GM12878 (cell line): Measurements from ENCODE around the gene PLAGL2. TPM values are rescaled to one million over a fixed set of nuclear protein-coding genes. Genes with fewer than 3 reads are reported as not detected.

Experiments
- ATAC-seq: fragments of 200-7000 bp; cut with Tn5 transposase; 3 replicates; pipeline ENCODE4 v1.9.1; 2020; ENCODE audit warnings: mild to moderate bottlenecking, moderate library complexity
- BruUV-seq: library from RNA; stranded (reverse); fragments of 400-500 nt; replicated peaks from 2 replicates; lab custom pipeline; 2021; lab: Mats Ljungman, UMichigan
- CTCF ChIA-PET: fragments of 300-600 bp; sonication (Branson Sonifier 250); formaldehyde crosslinking; extraction: SDS; loops from one replicate; lab custom pipeline; 2021; ENCODE audit warnings: inconsistent platforms; lab: Yijun Ruan, JAX
- POLR2A ChIA-PET: fragments of 350-600 bp; formaldehyde crosslinking; extraction: SDS; loops from one replicate; lab custom pipeline; 2021; ENCODE audit warnings: inconsistent platforms; lab: Charles Lee
- RAD21 ChIA-PET: fragments of 300-600 bp; sonication (Branson Sonifier 250); formaldehyde crosslinking; loops from one replicate; lab custom pipeline; 2023; ENCODE audit warnings: antibody characterized with exemption; ENCODE audit not compliant: unreplicated experiment; lab: Charles Lee
- SMC1A ChIA-PET: fragments of 300-600 bp; sonication (Branson Sonifier 250); formaldehyde crosslinking; loops from one replicate; lab custom pipeline; 2023; ENCODE audit not compliant: unreplicated experiment, uncharacterized antibody; lab: Charles Lee
- DNase-seq: peaks from one replicate; pipeline ENCODE4 v3.0.0-alpha.2; 2011; ENCODE audit warnings: low read depth, low spot score
- FAIRE-seq: peaks from 3 replicates; lab custom pipeline; 2011; peaks lifted over from hg19 to GRCh38; lab: Jason Lieb, UNC
- H2AFZ ChIP-seq: 2 replicates; pipeline ENCODE4 v1.6.0; 2011; ENCODE audit warnings: low read depth, low read length, control low read depth; ENCODE audit not compliant: control insufficient read depth
- H3K27ac ChIP-seq: 2 replicates; pipeline ENCODE4 v1.5.1; 2011; ENCODE audit warnings: control low read depth; ENCODE audit not compliant: control insufficient read depth, insufficient read depth
- H3K27me3 ChIP-seq, 2 experiments: replicated peaks in 1 of 2; 2 replicates each; pipeline versions ENCODE4 v1.6.0 to v1.6.1; 2011; ENCODE audit warnings: low read length in 1 of 2; ENCODE audit not compliant: control insufficient read depth in 2 of 2, insufficient read depth in 2 of 2
- H3K36me3 ChIP-seq, 2 experiments: 2 replicates each; pipeline ENCODE4 v1.5.1; 2011; ENCODE audit warnings: low read length in 1 of 2; ENCODE audit not compliant: control insufficient read depth in 2 of 2, insufficient read depth in 2 of 2
- H3K4me1 ChIP-seq: 2 replicates; pipeline ENCODE4 v1.6.1; 2011; ENCODE audit warnings: mild to moderate bottlenecking, low read length, moderate library complexity, mixed read lengths; ENCODE audit not compliant: control insufficient read depth, insufficient read depth
- H3K4me2 ChIP-seq: 2 replicates; pipeline ENCODE4 v1.6.0; 2011; ENCODE audit warnings: control low read depth; ENCODE audit not compliant: control insufficient read depth, insufficient read depth
- H3K4me3 ChIP-seq: fragments of 200-600 bp; sonication (generic); 2 replicates; pipeline ENCODE4 v1.5.1; 2016
- H3K79me2 ChIP-seq: 2 replicates; pipeline ENCODE4 v1.6.0; 2011; ENCODE audit warnings: low read length; ENCODE audit not compliant: control insufficient read depth, insufficient read depth
- H3K9ac ChIP-seq: 2 replicates; pipeline ENCODE4 v1.8.0; 2011; ENCODE audit warnings: low read length, control low read depth, mixed read lengths; ENCODE audit not compliant: control insufficient read depth, insufficient read depth
- H3K9me3 ChIP-seq: replicated peaks from 3 replicates; pipeline ENCODE4 v1.5.1; 2011; ENCODE audit warnings: mild to moderate bottlenecking, low read length; ENCODE audit not compliant: control insufficient read depth, insufficient read depth
- H4K20me1 ChIP-seq: 2 replicates; pipeline ENCODE4 v1.6.0; 2011; ENCODE audit not compliant: control insufficient read depth, insufficient read depth
- ASH2L ChIP-seq: fragments of 300-600, 200-600 bp; sonication (generic); IDR thresholded peaks from 2 replicates; pipeline ENCODE4 v1.6.1; 2017; ENCODE audit warnings: low read depth, mild to moderate bottlenecking, borderline replicate concordance
- BMI1 ChIP-seq: fragments of 450-650 bp; IDR thresholded peaks from 2 replicates; pipeline ENCODE4 v1.6.1; 2016; ENCODE audit warnings: mild to moderate bottlenecking, moderate library complexity, borderline replicate concordance
- CHD2 ChIP-seq: IDR thresholded peaks from 2 replicates; pipeline ENCODE4 v1.6.1; 2011; ENCODE audit warnings: low read depth, low read length, improper control_type of control experiment, borderline replicate concordance
- ESRRA ChIP-seq: IDR thresholded peaks from 2 replicates; pipeline ENCODE4 v1.6.1; 2012; ENCODE audit warnings: mild to moderate bottlenecking, low read length, improper control_type of control experiment
- GABPA ChIP-seq: IDR thresholded peaks from 2 replicates; pipeline ENCODE4 v1.6.1; 2014; ENCODE audit warnings: antibody characterized with exemption, low read depth, mild to moderate bottlenecking, inconsistent platforms
- MTA3 ChIP-seq: IDR thresholded peaks from 2 replicates; pipeline ENCODE4 v1.6.1; 2012; ENCODE audit warnings: low read length, inconsistent platforms, borderline replicate concordance
- POU2F2 ChIP-seq: IDR thresholded peaks from 3 replicates; pipeline ENCODE4 v1.6.1; 2011; ENCODE audit warnings: low read depth, mild to moderate bottlenecking, low read length, borderline replicate concordance
- RELA ChIP-seq: fragments of 450-650 bp; IDR thresholded peaks from 2 replicates; pipeline ENCODE4 v1.8.0; 2014; ENCODE audit warnings: borderline replicate concordance; ENCODE audit not compliant: partially characterized antibody
- SPI1 ChIP-seq: IDR thresholded peaks from 2 replicates; pipeline ENCODE4 v1.6.1; 2011; ENCODE audit warnings: low read depth, mild to moderate bottlenecking, low read length, moderate library complexity, borderline replicate concordance; ENCODE audit not compliant: insufficient read depth
- TBL1XR1 ChIP-seq: IDR thresholded peaks from 2 replicates; pipeline ENCODE4 v1.6.1; 2012; ENCODE audit warnings: low read depth, low read length, improper control_type of control experiment
- ZBED1 ChIP-seq: IDR thresholded peaks from 2 replicates; pipeline ENCODE4 v1.6.1; 2016; ENCODE audit warnings: borderline replicate concordance
- ZNF24 ChIP-seq: fragments of 450-650 bp; IDR thresholded peaks from 2 replicates; pipeline ENCODE4 v1.6.1; 2017; ENCODE audit warnings: antibody characterized with exemption, mild to moderate bottlenecking
- ZSCAN29 ChIP-seq: fragments of 450-650 bp; IDR thresholded peaks from 2 replicates; pipeline ENCODE4 v1.6.1; 2017; ENCODE audit warnings: mild to moderate bottlenecking, moderate library complexity
- WGBS: methylation state at CpG from one replicate; pipeline ENCODE4 v1.1.6; 2016; ENCODE audit warnings: low lambda C conversion rate; ENCODE audit not compliant: insufficient replicate concordance, insufficient coverage; ENCODE audit errors: missing lambda C conversion rate; 5-methylcytosine and 5-hydroxymethylcytosine counted together
- in situ Hi-C: fragments of 300-500 bp; cut with MboI; formaldehyde crosslinking; loops from 9 replicates; pipeline ENCODE4 v1.14.3; 2018; ENCODE audit warnings: mixed read lengths
- intact Hi-C: fragments of 100-400 bp; cut with micrococcal nuclease; formaldehyde crosslinking; loops from one replicate; pipeline ENCODE4 v1.14.2; 2022; ENCODE audit not compliant: unreplicated experiment
- polyA plus RNA-seq, 11 experiments: library from polyadenylated mRNA; depleted of rRNA in 4 of 11; unstranded in 6 of 11; stranded (reverse) in 5 of 11; fragments of >200 nt; fragmentation: Nextera tagmentation in 4 of 11; fragmentation: Illumina TruSeq in 1 of 11; extraction: Ambion mirVana in 4 of 11; extraction: Trizol in 1 of 11; gene quantifications; 1 replicate in 1 of 11; 2 replicates in 10 of 11; pipeline versions ENCODE4 v1.2.1 to v1.2.3, GENCODE V29; 2011 to 2016; ENCODE audit warnings: inconsistent platforms in 2 of 11, missing spikeins in 2 of 11, low read depth in 1 of 11
- total RNA-seq, 4 experiments: library from RNA; depleted of rRNA in 3 of 4; stranded (reverse); fragments of >200 nt in 3 of 4; fragmentation: Illumina TruSeq in 1 of 4; extraction: Trizol in 1 of 4; gene quantifications; 2 replicates each; pipeline versions ENCODE4 v1.2.1 to v1.2.3, GENCODE V29; 2013 to 2021
- TF ChIP-seq, protein P1 (sequence below): IDR thresholded peaks from 2 replicates; pipeline ENCODE4 v1.6.1; 2011; ENCODE audit warnings: borderline replicate concordance, low read depth, mild to moderate bottlenecking, moderate library complexity, mixed read lengths, low read length; ENCODE audit not compliant: insufficient read depth; ENCODE audit errors: extremely low read length

The PLAGL2 gene
- total and polyA plus RNA-seq, 10 of the 15 experiments (the other 5 are each of a cell fraction or from before 2014, with no cell fraction given), result 4.4 to 32.3 (median 13.3) TPM

GRCh38 chr20:32213870-32214269 is 6.3 kb upstream of the PLAGL2 start:
- SMC1A ChIA-PET, result interaction anchor here (0.7 to 1.3 kb wide), 2 partner anchors 19 to 154 kb away, joined by 3 read pairs; no protein-coding TSS in a partner anchor

More at GRCh38 chr20:32213870-32214269, 6.3 kb upstream of the PLAGL2 start:
- Histone ChIP-seq H3K27me3 (no peaks in the 10 kb centered on the region), H3K9me3 (no peaks in the 10 kb centered on the region), H3K79me2 (peaks cover 7% of the 10 kb centered on the region), H3K27ac (no peak overlapping the region), H3K36me3 (peaks cover 2 to 20% of the 10 kb centered on the region in 2 experiments), H2AFZ (no peak overlapping the region), H3K4me1 (peaks cover 2% of the 10 kb centered on the region), H3K4me3 (no peak overlapping the region), H3K4me2 (no peak overlapping the region), H4K20me1 (no peaks in the 10 kb centered on the region), H3K9ac (no peak overlapping the region)
- intact Hi-C loops, result no loop called here
- in situ Hi-C loops, result no loop called here
- ATAC-seq, result no peak
- TF ChIP-seq ASH2L (no peak), BMI1 (no peak), ZSCAN29 (no peak), ZBED1 (no peak), GABPA (no peak), MTA3 (no peak), CHD2 (no peak), TBL1XR1 (no peak), ZNF24 (no peak), POU2F2 (no peak), ESRRA (no peak), SPI1 (no peak), RELA (no peak)
- TF ChIP-seq, protein P1, sequence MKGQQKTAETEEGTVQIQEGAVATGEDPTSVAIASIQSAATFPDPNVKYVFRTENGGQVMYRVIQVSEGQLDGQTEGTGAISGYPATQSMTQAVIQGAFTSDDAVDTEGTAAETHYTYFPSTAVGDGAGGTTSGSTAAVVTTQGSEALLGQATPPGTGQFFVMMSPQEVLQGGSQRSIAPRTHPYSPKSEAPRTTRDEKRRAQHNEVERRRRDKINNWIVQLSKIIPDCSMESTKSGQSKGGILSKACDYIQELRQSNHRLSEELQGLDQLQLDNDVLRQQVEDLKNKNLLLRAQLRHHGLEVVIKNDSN, result no peak
- no TSS peak for BruUV-seq
- WGBS, result 100% methylated on average over 1 of the region's 1 CpG
- no peak for FAIRE-seq
- no peak for DNase-seq
- POLR2A ChIA-PET, result no interaction called here
- RAD21 ChIA-PET, result no interaction called here
- CTCF ChIA-PET, result interaction anchor here (1.1 kb wide), 1 partner anchor 12 kb away, joined by 3 read pairs; no protein-coding TSS in a partner anchor
